GM23338 (cell line): Measurements from ENCODE around the gene PPP2R2B. TPM values are rescaled to one million over a fixed set of nuclear protein-coding genes. Genes with fewer than 3 reads are reported as not detected.

Source experiments
- ATAC-seq: fragments of 200-7000 bp; cut with Tn5 transposase; 3 replicates; pipeline ENCODE4 v1.9.1; 2020
- DNase-seq: peaks from one replicate; pipeline ENCODE4 v3.0.0-alpha.2; 2015; ENCODE audit warnings: low spot score
- H2AFZ ChIP-seq: fragments of 200-600 bp; sonication (generic); 2 replicates; pipeline ENCODE4 v1.8.0; 2016; ENCODE audit warnings: antibody characterized with exemption, mild to moderate bottlenecking, moderate library complexity
- H3F3A ChIP-seq: fragments of 200-600 bp; sonication (generic); replicated peaks from 2 replicates; pipeline ENCODE4 v1.8.0; 2017; ENCODE audit warnings: antibody characterized with exemption, mixed run types, low read depth
- H3K27ac ChIP-seq: fragments of 200-600 bp; sonication (generic); 2 replicates; pipeline ENCODE4 v1.6.1; 2016; ENCODE audit warnings: low read depth
- H3K27me3 ChIP-seq: fragments of 200-600 bp; sonication (generic); 2 replicates; pipeline ENCODE4 v1.8.0; 2016; ENCODE audit warnings: mild to moderate bottlenecking, mixed run types, moderate library complexity; ENCODE audit not compliant: insufficient read depth
- H3K36me3 ChIP-seq: fragments of 200-600 bp; sonication (generic); 2 replicates; pipeline ENCODE4 v1.8.0; 2016; ENCODE audit warnings: mild to moderate bottlenecking; ENCODE audit not compliant: insufficient read depth
- H3K4me1 ChIP-seq: fragments of 200-600 bp; sonication (generic); 2 replicates; pipeline ENCODE4 v1.8.0; 2016; ENCODE audit warnings: mild to moderate bottlenecking, moderate library complexity; ENCODE audit not compliant: insufficient read depth
- H3K4me2 ChIP-seq: fragments of 200-600 bp; sonication (generic); 2 replicates; pipeline ENCODE4 v1.7.1; 2017; ENCODE audit warnings: mixed run types
- H3K4me3 ChIP-seq: fragments of 200-600 bp; sonication (generic); 2 replicates; pipeline ENCODE4 v1.6.1; 2016; ENCODE audit warnings: mixed run types
- H3K79me2 ChIP-seq: fragments of 200-600 bp; sonication (generic); replicated peaks from 2 replicates; pipeline ENCODE4 v1.8.0; 2017; ENCODE audit warnings: mild to moderate bottlenecking; ENCODE audit not compliant: insufficient read depth
- H3K9me2 ChIP-seq: fragments of 200-600 bp; sonication (generic); 2 replicates; pipeline ENCODE4 v1.8.0; 2017; ENCODE audit not compliant: insufficient read depth
- H4K20me1 ChIP-seq: fragments of 200-600 bp; sonication (generic); replicated peaks from 2 replicates; pipeline ENCODE4 v1.8.0; 2017; ENCODE audit warnings: mild to moderate bottlenecking; ENCODE audit not compliant: insufficient read depth
- H3K27ac Mint-ChIP-seq: 2 replicates; pipeline ENCODE4 v1.8.0; 2020; ENCODE audit warnings: inconsistent platforms, mild to moderate bottlenecking, moderate library complexity, mixed read lengths
- H3K27me3 Mint-ChIP-seq: 3 replicates; pipeline ENCODE4 v1.8.0; 2022; ENCODE audit warnings: low read depth, mild to moderate bottlenecking, moderate library complexity, mixed read lengths, inconsistent platforms; ENCODE audit not compliant: insufficient read depth, poor library complexity
- H3K36me3 Mint-ChIP-seq: 3 replicates; pipeline ENCODE4 v1.8.0; 2021; ENCODE audit warnings: low read depth, mild to moderate bottlenecking, inconsistent platforms, moderate library complexity, mixed read lengths
- H3K4me1 Mint-ChIP-seq: 3 replicates; pipeline ENCODE4 v1.8.0; 2020; ENCODE audit warnings: mild to moderate bottlenecking, inconsistent platforms, mixed read lengths
- H3K4me3 Mint-ChIP-seq: 3 replicates; pipeline ENCODE4 v1.8.0; 2021; ENCODE audit warnings: moderate library complexity, mild to moderate bottlenecking, inconsistent platforms, mixed read lengths
- H3K9me3 Mint-ChIP-seq: 3 replicates; pipeline ENCODE4 v1.8.0; 2020; ENCODE audit warnings: moderate library complexity, mild to moderate bottlenecking, inconsistent platforms, mixed read lengths
- CREB1 ChIP-seq: fragments of 250-450 bp; sonication (Bioruptor Pico); IDR thresholded peaks from 2 replicates; pipeline ENCODE4 v1.5.0; 2020; ENCODE audit warnings: low read depth, mild to moderate bottlenecking, moderate library complexity
- EZH2 ChIP-seq: fragments of 200-600 bp; sonication (generic); IDR thresholded peaks from one replicate; pipeline ENCODE4 v1.8.0; 2017; ENCODE audit warnings: antibody characterized with exemption, mild to moderate bottlenecking, low read depth; ENCODE audit not compliant: unreplicated experiment
- EZH2phosphoT487 ChIP-seq: fragments of 200-600 bp; sonication (generic); IDR thresholded peaks from one replicate; pipeline ENCODE4 v1.8.1; 2018; ENCODE audit warnings: antibody characterized with exemption; ENCODE audit not compliant: unreplicated experiment
- JUNB ChIP-seq: IDR thresholded peaks from one replicate; pipeline ENCODE4 v1.6.1; 2016; ENCODE audit warnings: antibody characterized with exemption; ENCODE audit not compliant: unreplicated experiment
- NANOG ChIP-seq: IDR thresholded peaks from 2 replicates; pipeline ENCODE4 v1.6.1; 2016; ENCODE audit warnings: antibody characterized with exemption, borderline replicate concordance
- POLR2AphosphoS5 ChIP-seq: IDR thresholded peaks from 2 replicates; pipeline ENCODE4 v1.6.1; 2016; ENCODE audit warnings: antibody characterized with exemption, low read depth
- STAT1 ChIP-seq: IDR thresholded peaks from one replicate; pipeline ENCODE4 v1.6.1; 2016; ENCODE audit warnings: antibody characterized with exemption; ENCODE audit not compliant: unreplicated experiment
- ZNF114 ChIP-seq: fragments of 250-450 bp; sonication (Bioruptor Pico); IDR thresholded peaks from 2 replicates; pipeline ENCODE4 v1.5.0; 2020; ENCODE audit warnings: mild to moderate bottlenecking, moderate library complexity
- ZNF331 ChIP-seq: fragments of 250-450 bp; sonication (Bioruptor Pico); IDR thresholded peaks from 2 replicates; pipeline ENCODE4 v1.5.0; 2020; ENCODE audit warnings: low read depth, mild to moderate bottlenecking, moderate library complexity
- polyA plus RNA-seq: library from polyadenylated mRNA; unstranded; fragments of >200 nt; fragmentation: Nextera tagmentation; extraction: Ambion mirVana; gene quantifications from 2 replicates; pipeline ENCODE4 v1.2.1, GENCODE V29; 2016
- total RNA-seq: library from RNA; depleted of rRNA; stranded (reverse); fragments of >200 nt; shearing (Covaris generic); gene quantifications from 2 replicates; pipeline ENCODE4 v1.2.3, GENCODE V29; 2014
- TF ChIP-seq, protein P1 (sequence below): fragments of 250-450 bp; sonication (Bioruptor Pico); IDR thresholded peaks from 2 replicates; pipeline ENCODE4 v1.5.0; 2020; ENCODE audit warnings: mild to moderate bottlenecking, moderate library complexity
- TF ChIP-seq, protein P2 (sequence below): IDR thresholded peaks from 2 replicates; pipeline ENCODE4 v1.6.1; 2016; ENCODE audit warnings: antibody characterized with exemption
- TF ChIP-seq, protein P3 (sequence below), 2 experiments: fragments of 200-600 bp in 1 of 2; sonication (generic) in 1 of 2; conservative IDR thresholded peaks; 2 replicates each; pipeline versions ENCODE4 v1.5.1 to v1.6.1; 2016 to 2017; ENCODE audit warnings: antibody characterized with exemption in 2 of 2, low read depth in 2 of 2, mild to moderate bottlenecking in 2 of 2, moderate library complexity in 1 of 2

PPP2R2B gene
- total and polyA plus RNA-seq, 2 experiments from 2014 or later = 21.3 to 33.9 TPM

DNA sequence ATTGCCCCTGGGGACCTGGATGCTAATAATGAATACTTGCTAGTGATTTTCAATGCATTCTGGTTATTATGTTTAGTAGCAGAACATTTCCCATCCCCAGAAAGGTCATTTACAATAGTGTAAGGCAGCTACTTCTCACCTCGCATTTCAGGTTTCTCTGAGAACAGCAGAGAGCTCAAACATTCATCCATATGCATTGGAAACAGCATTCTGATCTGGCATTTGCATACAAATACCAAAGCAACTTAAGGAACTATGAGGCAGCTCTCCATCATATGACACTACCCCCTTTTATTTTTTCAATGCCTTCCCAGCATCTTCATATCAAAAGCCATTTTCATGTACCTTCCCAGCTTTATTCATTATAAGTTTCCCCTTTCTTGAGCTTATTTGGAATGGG lies 6.4 kb downstream of the PPP2R2B start:
- H3K4me1 ChIP-seq = peaks cover 63% of the 10 kb centered on the region
- ATAC-seq (peak; percentile 73), DNase-seq (peak; percentile 81)
- H3K27me3 ChIP-seq = peaks cover 17% of the 10 kb centered on the region
- Mint-ChIP-seq H3K4me3 (peak overlapping the region; percentile 43), H3K27me3 (peaks cover 3% of the 10 kb centered on the region), H3K36me3 (peaks cover 12% of the 10 kb centered on the region; the same call in 2 of the 3 replicates), H3K27ac (peak overlapping the region; percentile 90), H3K9me3 (no peaks in the 10 kb centered on the region), H3K4me1 (peaks cover 72% of the 10 kb centered on the region)
- H4K20me1 ChIP-seq = no peaks in the 10 kb centered on the region
- H3K79me2 ChIP-seq = peaks cover 33% of the 10 kb centered on the region
- no peaks in the 10 kb centered on the region for H3K36me3 ChIP-seq
- H3K4me2 ChIP-seq = peak overlapping the region; percentile 21
- no peak overlapping the region for H2AFZ ChIP-seq
- H3K9me2 ChIP-seq = no peaks in the 10 kb centered on the region
- 0 out of 2 replicates have a peak, but pooled peaks have one; percentile 21 for TF ChIP-seq CREB1
- TF ChIP-seq EZH2phosphoT487 = no peak
- H3F3A ChIP-seq = 0 out of 2 replicates have a peak, but pooled peaks cover 2% of the 10 kb centered on the region
- no peak overlapping the region for H3K27ac ChIP-seq
- peak overlapping the region; percentile 1; the same call in 1 of the 2 replicates for H3K4me3 ChIP-seq

DNA sequence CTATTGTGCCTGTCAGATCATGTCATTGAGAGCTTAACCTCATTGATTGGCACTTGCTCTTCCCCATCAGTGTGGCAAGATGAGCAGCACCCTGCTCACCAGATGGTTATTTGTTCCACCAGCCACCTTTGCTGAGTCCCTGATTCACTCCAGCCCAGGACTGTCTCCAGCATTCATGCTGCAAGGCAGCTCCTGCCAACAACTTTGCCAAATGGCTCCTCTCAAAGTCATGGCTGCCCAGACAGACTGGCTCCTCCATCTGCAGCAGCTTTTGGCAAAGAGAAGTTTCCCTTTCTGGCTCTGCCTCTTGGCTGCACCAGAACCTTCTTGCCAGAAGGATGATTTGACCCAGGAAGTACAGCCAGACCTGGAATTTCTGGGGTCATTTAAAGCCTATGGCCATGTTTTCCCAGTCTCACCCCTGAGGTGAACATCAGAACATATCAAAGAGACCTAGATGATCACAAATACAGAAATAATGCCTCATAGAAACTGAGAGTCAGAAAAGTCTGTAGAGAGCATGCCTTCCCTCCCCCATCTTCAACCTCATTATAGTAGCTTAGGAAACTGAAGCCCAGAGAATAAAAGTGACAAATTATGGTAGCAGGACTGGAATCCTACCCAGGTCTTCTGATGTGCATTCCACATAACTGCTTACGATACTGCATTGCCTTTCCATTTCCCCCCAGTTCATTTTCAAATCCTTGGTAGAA lies 10.4 kb downstream of the PPP2R2B start:
- Mint-ChIP-seq H3K27ac (no peak overlapping the region; the same call in 1 of the 2 replicates), H3K4me1 (peaks cover 32% of the 10 kb centered on the region), H3K4me3 (no peak overlapping the region), H3K36me3 (peaks cover 12% of the 10 kb centered on the region; the same call in 2 of the 3 replicates), H3K9me3 (no peaks in the 10 kb centered on the region), H3K27me3 (peaks cover 3% of the 10 kb centered on the region)
- Histone ChIP-seq H3K27ac (no peak overlapping the region), H3K4me1 (peaks cover 22% of the 10 kb centered on the region), H4K20me1 (no peaks in the 10 kb centered on the region), H3K79me2 (peaks cover 20% of the 10 kb centered on the region), H3K36me3 (no peaks in the 10 kb centered on the region), H3K9me2 (no peaks in the 10 kb centered on the region), H3K4me2 (no peak overlapping the region), H3K4me3 (no peak overlapping the region), H3K27me3 (no peaks in the 10 kb centered on the region), H3F3A (no peaks in the 10 kb centered on the region), H2AFZ (no peak overlapping the region)
- DNase-seq (no peak), ATAC-seq (no peak)
- TF ChIP-seq, protein P1, sequence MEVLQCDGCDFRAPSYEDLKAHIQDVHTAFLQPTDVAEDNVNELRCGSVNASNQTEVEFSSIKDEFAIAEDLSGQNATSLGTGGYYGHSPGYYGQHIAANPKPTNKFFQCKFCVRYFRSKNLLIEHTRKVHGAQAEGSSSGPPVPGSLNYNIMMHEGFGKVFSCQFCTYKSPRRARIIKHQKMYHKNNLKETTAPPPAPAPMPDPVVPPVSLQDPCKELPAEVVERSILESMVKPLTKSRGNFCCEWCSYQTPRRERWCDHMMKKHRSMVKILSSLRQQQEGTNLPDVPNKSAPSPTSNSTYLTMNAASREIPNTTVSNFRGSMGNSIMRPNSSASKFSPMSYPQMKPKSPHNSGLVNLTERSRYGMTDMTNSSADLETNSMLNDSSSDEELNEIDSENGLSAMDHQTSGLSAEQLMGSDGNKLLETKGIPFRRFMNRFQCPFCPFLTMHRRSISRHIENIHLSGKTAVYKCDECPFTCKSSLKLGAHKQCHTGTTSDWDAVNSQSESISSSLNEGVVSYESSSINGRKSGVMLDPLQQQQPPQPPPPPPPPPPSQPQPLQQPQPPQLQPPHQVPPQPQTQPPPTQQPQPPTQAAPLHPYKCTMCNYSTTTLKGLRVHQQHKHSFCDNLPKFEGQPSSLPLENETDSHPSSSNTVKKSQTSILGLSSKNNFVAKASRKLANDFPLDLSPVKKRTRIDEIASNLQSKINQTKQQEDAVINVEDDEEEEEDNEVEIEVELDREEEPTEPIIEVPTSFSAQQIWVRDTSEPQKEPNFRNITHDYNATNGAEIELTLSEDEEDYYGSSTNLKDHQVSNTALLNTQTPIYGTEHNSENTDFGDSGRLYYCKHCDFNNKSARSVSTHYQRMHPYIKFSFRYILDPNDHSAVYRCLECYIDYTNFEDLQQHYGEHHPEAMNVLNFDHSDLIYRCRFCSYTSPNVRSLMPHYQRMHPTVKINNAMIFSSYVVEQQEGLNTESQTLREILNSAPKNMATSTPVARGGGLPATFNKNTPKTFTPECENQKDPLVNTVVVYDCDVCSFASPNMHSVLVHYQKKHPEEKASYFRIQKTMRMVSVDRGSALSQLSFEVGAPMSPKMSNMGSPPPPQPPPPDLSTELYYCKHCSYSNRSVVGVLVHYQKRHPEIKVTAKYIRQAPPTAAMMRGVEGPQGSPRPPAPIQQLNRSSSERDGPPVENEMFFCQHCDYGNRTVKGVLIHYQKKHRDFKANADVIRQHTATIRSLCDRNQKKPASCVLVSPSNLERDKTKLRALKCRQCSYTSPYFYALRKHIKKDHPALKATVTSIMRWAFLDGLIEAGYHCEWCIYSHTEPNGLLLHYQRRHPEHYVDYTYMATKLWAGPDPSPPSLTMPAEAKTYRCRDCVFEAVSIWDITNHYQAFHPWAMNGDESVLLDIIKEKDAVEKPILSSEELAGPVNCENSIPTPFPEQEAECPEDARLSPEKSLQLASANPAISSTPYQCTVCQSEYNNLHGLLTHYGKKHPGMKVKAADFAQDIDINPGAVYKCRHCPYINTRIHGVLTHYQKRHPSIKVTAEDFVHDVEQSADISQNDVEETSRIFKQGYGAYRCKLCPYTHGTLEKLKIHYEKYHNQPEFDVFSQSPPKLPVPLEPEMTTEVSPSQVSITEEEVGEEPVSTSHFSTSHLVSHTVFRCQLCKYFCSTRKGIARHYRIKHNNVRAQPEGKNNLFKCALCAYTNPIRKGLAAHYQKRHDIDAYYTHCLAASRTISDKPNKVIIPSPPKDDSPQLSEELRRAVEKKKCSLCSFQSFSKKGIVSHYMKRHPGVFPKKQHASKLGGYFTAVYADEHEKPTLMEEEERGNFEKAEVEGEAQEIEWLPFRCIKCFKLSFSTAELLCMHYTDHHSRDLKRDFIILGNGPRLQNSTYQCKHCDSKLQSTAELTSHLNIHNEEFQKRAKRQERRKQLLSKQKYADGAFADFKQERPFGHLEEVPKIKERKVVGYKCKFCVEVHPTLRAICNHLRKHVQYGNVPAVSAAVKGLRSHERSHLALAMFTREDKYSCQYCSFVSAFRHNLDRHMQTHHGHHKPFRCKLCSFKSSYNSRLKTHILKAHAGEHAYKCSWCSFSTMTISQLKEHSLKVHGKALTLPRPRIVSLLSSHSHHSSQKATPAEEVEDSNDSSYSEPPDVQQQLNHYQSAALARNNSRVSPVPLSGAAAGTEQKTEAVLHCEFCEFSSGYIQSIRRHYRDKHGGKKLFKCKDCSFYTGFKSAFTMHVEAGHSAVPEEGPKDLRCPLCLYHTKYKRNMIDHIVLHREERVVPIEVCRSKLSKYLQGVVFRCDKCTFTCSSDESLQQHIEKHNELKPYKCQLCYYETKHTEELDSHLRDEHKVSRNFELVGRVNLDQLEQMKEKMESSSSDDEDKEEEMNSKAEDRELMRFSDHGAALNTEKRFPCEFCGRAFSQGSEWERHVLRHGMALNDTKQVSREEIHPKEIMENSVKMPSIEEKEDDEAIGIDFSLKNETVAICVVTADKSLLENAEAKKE (CRISPR knock-in tag) = no peak
- TF ChIP-seq, protein P2, sequence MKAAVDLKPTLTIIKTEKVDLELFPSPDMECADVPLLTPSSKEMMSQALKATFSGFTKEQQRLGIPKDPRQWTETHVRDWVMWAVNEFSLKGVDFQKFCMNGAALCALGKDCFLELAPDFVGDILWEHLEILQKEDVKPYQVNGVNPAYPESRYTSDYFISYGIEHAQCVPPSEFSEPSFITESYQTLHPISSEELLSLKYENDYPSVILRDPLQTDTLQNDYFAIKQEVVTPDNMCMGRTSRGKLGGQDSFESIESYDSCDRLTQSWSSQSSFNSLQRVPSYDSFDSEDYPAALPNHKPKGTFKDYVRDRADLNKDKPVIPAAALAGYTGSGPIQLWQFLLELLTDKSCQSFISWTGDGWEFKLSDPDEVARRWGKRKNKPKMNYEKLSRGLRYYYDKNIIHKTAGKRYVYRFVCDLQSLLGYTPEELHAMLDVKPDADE = no peak
- TF ChIP-seq JUNB (no peak), ZNF114 (CRISPR knock-in tag) (no peak), ZNF331 (CRISPR knock-in tag) (no peak), EZH2phosphoT487 (no peak), NANOG (no peak), EZH2 (no peak), POLR2AphosphoS5 (no peak), STAT1 (no peak), CREB1 (no peak)
- TF ChIP-seq, protein P3, sequence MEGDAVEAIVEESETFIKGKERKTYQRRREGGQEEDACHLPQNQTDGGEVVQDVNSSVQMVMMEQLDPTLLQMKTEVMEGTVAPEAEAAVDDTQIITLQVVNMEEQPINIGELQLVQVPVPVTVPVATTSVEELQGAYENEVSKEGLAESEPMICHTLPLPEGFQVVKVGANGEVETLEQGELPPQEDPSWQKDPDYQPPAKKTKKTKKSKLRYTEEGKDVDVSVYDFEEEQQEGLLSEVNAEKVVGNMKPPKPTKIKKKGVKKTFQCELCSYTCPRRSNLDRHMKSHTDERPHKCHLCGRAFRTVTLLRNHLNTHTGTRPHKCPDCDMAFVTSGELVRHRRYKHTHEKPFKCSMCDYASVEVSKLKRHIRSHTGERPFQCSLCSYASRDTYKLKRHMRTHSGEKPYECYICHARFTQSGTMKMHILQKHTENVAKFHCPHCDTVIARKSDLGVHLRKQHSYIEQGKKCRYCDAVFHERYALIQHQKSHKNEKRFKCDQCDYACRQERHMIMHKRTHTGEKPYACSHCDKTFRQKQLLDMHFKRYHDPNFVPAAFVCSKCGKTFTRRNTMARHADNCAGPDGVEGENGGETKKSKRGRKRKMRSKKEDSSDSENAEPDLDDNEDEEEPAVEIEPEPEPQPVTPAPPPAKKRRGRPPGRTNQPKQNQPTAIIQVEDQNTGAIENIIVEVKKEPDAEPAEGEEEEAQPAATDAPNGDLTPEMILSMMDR (conservative IDR thresholded peaks at IDR 0.05; ENCODE audit: low read depth in 2 of 2) = no peak
